BJ (cell line): ENCODE measurements around the gene FNIP1. TPM values are rescaled to one million over a fixed set of nuclear protein-coding genes. Genes with fewer than 3 reads are reported as not detected.
A peak's percentile ranks its signal among the peaks of the same experiment; 100 is the strongest.

Experiments used
- CTCF ChIA-PET: fragments of 350-600 bp; formaldehyde crosslinking; extraction: SDS; loops from one replicate; lab custom pipeline; 2021; ENCODE audit warnings: antibody characterized with exemption, inconsistent platforms; lab: Yijun Ruan, JAX
- POLR2A ChIA-PET: fragments of 300-600 bp; sonication (Branson Sonifier 250); formaldehyde crosslinking; extraction: SDS; loops from one replicate; lab custom pipeline; 2021; ENCODE audit warnings: antibody characterized with exemption; lab: Charles Lee
- DNase-seq: peaks from one replicate; pipeline ENCODE4 v3.0.0-alpha.2; 2011; ENCODE audit warnings: low read depth
- H3K27me3 ChIP-seq: 2 replicates; pipeline ENCODE4 v1.6.0; 2011; ENCODE audit warnings: low read length; ENCODE audit not compliant: control insufficient read depth, insufficient read depth
- H3K36me3 ChIP-seq: 2 replicates; pipeline ENCODE4 v1.5.1; 2011; ENCODE audit warnings: low read length; ENCODE audit not compliant: control insufficient read depth, insufficient read depth
- H3K4me3 ChIP-seq: 2 replicates; pipeline ENCODE4 v1.5.1; 2011; ENCODE audit warnings: low read depth, mild to moderate bottlenecking, control low read depth, low read length
- polyA plus RNA-seq: library from polyadenylated mRNA; depleted of rRNA; stranded (reverse); fragments of >200 nt; gene quantifications from 2 replicates; pipeline ENCODE4 v1.2.3, GENCODE V29; 2011
- TF ChIP-seq, protein P1 (sequence below): IDR thresholded peaks from 2 replicates; pipeline ENCODE4 v1.5.1; 2011; ENCODE audit warnings: low read depth, mild to moderate bottlenecking, control low read depth, inconsistent platforms, low read length, moderate library complexity; ENCODE audit not compliant: insufficient read depth

FNIP1 gene
- polyA plus RNA-seq, 1 experiment = 5.3 TPM

DNA sequence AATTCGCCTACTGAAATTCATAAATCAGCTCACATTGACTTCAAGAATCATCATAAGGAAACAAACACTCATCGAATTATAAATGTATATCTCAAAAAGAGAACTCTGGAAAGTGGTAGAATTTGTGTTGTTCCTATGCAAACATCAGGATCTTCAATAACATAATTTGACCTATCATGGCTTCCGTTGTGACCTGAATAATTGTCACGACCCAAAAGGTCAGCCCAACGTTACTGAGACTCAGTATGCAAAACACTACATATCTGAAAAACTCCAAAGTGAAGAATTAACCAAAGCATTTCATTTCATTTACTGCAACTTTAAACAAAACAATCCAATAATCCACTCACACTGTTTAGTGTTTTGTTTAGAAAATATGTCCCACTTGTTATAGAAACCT, 163.0 kb downstream of the FNIP1 start:
- ChIA-PET CTCF (interaction anchor here (0.6 kb wide), 1 partner anchor 18 kb away, joined by 3 read pairs; no protein-coding TSS in a partner anchor), POLR2A (no interaction called here)
- no peak for DNase-seq
- TF ChIP-seq, protein P1, sequence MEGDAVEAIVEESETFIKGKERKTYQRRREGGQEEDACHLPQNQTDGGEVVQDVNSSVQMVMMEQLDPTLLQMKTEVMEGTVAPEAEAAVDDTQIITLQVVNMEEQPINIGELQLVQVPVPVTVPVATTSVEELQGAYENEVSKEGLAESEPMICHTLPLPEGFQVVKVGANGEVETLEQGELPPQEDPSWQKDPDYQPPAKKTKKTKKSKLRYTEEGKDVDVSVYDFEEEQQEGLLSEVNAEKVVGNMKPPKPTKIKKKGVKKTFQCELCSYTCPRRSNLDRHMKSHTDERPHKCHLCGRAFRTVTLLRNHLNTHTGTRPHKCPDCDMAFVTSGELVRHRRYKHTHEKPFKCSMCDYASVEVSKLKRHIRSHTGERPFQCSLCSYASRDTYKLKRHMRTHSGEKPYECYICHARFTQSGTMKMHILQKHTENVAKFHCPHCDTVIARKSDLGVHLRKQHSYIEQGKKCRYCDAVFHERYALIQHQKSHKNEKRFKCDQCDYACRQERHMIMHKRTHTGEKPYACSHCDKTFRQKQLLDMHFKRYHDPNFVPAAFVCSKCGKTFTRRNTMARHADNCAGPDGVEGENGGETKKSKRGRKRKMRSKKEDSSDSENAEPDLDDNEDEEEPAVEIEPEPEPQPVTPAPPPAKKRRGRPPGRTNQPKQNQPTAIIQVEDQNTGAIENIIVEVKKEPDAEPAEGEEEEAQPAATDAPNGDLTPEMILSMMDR = no peak
- Histone ChIP-seq H3K27me3 (no peaks in the 10 kb centered on the region), H3K4me3 (peak overlapping the region; percentile 95), H3K36me3 (no peaks in the 10 kb centered on the region)

DNA sequence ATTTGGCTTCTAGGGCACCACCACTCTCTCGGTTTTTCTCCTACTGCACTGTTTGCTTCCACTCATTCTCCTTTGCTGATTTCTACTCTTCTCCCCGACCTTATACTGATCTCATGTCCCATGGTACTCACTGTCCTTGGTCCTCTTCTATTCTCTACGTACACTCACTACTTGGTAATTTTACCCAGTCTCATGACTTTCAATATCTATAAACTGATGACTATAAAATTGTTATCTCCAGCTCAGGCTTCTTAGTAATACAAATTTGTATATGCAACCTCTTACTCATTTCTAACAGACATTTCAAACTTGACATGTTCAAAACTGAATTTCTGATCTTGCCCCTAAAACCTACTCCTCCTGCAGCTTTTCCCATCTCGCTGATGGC, 165.9 kb downstream of the FNIP1 start:
- CTCF ChIA-PET = interaction anchor here (1.4 to 2.0 kb wide), 2 partner anchors 42 to 377 kb away, joined by 3 to 7 read pairs; no protein-coding TSS in a partner anchor
- no peak for DNase-seq
- TF ChIP-seq, protein P1 = no peak
- H3K27me3 ChIP-seq = no peaks in the 10 kb centered on the region
- POLR2A ChIA-PET = no interaction called here
- H3K36me3 ChIP-seq = no peaks in the 10 kb centered on the region
- H3K4me3 ChIP-seq = no peak overlapping the region

DNA sequence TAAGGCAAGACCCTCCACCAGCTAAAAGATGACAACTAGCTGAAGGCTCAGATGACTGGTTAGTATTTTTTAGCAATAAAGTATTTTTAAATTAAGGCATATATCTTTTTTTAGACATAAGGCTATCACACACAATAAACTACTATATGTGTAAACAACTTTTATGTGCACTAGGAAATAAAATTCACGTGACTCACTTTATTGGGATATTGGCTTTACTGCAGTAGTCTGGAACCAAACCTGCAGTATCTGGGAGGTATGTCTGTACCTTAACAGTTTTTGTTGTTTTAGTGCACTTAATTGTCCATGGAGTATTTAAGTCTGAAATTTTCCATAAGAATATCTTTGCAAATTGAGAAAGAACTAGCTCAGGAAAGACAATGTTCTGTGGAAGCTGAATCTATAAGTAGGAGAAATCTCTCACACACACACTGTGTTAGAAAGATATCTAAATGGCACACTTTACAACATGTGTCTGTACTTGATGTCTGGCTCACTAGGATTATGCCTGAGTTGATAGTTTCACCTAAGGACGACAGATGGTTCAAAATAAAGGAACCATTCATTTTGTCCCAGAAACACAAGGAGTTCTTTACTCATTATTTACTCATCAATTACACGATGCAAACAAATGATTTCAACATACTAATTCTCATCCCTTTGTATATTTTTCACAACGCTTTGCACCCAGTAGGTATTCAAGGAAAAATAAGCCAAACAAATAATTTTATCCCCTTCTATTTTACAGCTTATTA, 166.4 kb downstream of the FNIP1 start:
- no peak for DNase-seq
- no peak overlapping the region for H3K4me3 ChIP-seq
- ChIA-PET CTCF (interaction anchor here (1.4 to 2.0 kb wide), 2 partner anchors 41 to 377 kb away, joined by 3 to 7 read pairs; no protein-coding TSS in a partner anchor), POLR2A (no interaction called here)
- H3K36me3 ChIP-seq = no peaks in the 10 kb centered on the region
- TF ChIP-seq, protein P1 = no peak
- no peaks in the 10 kb centered on the region for H3K27me3 ChIP-seq

DNA sequence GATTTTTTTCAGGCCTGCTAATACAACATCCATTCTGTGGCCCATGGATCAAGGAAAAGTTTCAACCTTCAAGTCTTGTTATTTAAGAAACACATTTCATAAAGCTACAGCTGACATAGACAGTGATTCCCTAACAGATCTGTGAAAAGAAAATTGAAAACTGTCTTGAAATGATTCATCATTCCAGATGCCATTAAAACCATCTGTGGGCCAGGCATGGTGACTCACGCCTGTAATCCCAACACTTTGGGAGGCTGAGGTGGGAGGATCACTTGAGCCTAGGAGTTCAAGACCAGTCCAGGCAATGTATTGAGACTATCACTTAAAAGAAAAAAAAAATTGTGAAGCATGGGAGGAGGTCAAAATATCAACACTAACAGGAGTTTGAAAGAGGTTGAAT, 167.8 kb downstream of the FNIP1 start:
- H3K27me3 ChIP-seq = no peaks in the 10 kb centered on the region
- CTCF ChIA-PET = interaction anchor here (0.6 kb wide), 1 partner anchor 127 kb away, joined by 3 read pairs; no protein-coding TSS in a partner anchor
- no peaks in the 10 kb centered on the region for H3K36me3 ChIP-seq
- TF ChIP-seq, protein P1 = no peak
- DNase-seq = no peak
- POLR2A ChIA-PET = no interaction called here
- H3K4me3 ChIP-seq = no peak overlapping the region

DNA sequence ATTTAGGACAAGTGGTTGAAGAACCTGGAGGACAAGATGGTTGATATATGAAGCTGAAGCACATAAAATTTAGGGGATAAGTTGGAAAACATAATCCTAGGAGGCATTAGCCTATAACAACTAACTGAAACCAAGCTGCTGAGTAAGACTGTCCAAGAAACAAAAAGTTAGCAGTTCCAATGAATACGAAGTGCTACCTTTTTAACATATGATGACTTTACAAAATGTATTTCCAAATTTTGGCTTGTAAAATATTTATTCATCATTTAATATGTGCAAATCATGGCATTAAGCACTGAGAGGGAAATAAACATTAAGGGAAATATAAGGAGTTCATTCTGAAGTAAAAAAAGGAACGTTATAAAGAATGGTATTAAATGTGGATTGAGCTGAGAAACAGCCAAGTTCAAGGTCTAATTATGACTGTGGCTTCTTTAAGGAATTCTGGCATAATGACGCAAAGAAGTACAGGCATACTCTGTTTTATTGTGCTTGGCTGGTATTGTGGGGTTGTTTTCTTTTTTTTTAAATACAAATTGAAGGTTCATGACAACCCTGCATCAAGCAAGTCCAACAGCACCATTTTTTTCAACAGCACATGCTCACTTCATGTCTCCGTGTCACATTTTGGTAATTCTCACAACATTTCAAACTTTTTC, 169.5 kb downstream of the FNIP1 start:
- no peaks in the 10 kb centered on the region for H3K27me3 ChIP-seq
- H3K36me3 ChIP-seq = no peaks in the 10 kb centered on the region
- TF ChIP-seq, protein P1 = no peak
- CTCF ChIA-PET = interaction anchor here (0.5 kb wide), 1 partner anchor 196 kb away, joined by 3 read pairs; no protein-coding TSS in a partner anchor
- H3K4me3 ChIP-seq = no peak overlapping the region
- POLR2A ChIA-PET = interaction anchor here (0.7 kb wide), 1 partner anchor 812 kb away, joined by 4 read pairs; no protein-coding TSS in a partner anchor
- no peak for DNase-seq
